Adrenal gland (tissue), 5 donors: ENCODE measurements around the gene CPT1A.

Experiments
- POLR2A ChIP-seq, 2 donors: fragments of 450-650 bp; IDR thresholded peaks; one replicate each; pipeline ENCODE4 v1.6.1; 2017; ENCODE audit warnings: antibody characterized with exemption in 2 of 2, mild to moderate bottlenecking in 2 of 2, moderate library complexity in 1 of 2
- TF ChIP-seq, protein P1 (sequence below), 6 experiments: fragments of 450-650 bp in 4 of 6; fragments of 200-600 bp in 2 of 6; sonication (generic) in 1 of 6; IDR thresholded peaks; 1 replicate in 5 of 6; 2 replicates in 1 of 6; pipeline versions ENCODE4 v1.5.1 to v1.8.0; 2016 to 2021; ENCODE audit warnings: antibody characterized with exemption in 6 of 6, mild to moderate bottlenecking in 2 of 6, moderate library complexity in 1 of 6
- donor health status: DM: no; HTN: no; CAD: no.

GRCh38 chr11:68727783-68728182 lies 113.9 kb downstream of the CPT1A start:
- TF ChIP-seq, protein P1, sequence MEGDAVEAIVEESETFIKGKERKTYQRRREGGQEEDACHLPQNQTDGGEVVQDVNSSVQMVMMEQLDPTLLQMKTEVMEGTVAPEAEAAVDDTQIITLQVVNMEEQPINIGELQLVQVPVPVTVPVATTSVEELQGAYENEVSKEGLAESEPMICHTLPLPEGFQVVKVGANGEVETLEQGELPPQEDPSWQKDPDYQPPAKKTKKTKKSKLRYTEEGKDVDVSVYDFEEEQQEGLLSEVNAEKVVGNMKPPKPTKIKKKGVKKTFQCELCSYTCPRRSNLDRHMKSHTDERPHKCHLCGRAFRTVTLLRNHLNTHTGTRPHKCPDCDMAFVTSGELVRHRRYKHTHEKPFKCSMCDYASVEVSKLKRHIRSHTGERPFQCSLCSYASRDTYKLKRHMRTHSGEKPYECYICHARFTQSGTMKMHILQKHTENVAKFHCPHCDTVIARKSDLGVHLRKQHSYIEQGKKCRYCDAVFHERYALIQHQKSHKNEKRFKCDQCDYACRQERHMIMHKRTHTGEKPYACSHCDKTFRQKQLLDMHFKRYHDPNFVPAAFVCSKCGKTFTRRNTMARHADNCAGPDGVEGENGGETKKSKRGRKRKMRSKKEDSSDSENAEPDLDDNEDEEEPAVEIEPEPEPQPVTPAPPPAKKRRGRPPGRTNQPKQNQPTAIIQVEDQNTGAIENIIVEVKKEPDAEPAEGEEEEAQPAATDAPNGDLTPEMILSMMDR (IDR thresholded peaks at IDR 0.05) = peak in 2 of 6 experiments; percentile 7 to 19
- TF ChIP-seq POLR2A (IDR thresholded peaks at IDR 0.05) = no peak
